ENCODE data around the gene SVEP1. TPM values are rescaled to one million over a fixed set of nuclear protein-coding genes. Genes with fewer than 3 reads are reported as not detected.
"Not testable (repeated sequence)": the region's sequence is repeated elsewhere in the genome, so short reads cannot be mapped to it uniquely, and the experiment has no call there.

Gene SVEP1
- total RNA-seq, 4 donors from 2014 or later, result 6.1 to 40.1 (median 17.3) TPM

DNA sequence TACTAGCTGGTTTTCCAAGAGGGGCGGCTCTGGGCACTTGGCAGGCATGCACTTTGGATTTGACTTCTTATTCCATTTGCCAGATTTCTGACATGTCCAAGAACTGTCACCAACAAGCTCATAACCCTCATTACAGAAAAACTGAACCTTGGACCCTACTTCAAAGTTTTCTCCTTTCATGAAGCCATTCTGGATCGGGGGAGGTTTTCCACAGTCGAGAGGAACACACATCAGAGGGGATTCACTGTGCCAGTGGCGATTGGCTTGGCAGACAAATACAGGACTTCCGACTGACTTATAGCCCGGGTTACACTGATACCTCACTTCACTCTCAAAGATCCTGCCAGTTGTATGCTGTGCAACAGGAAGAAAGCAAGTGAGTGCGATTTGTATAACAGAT is 170.9 kb downstream of the SVEP1 start:
- no peak for TF ChIP-seq POLR2A (IDR thresholded peaks at IDR 0.05)
- TF ChIP-seq, protein P1, sequence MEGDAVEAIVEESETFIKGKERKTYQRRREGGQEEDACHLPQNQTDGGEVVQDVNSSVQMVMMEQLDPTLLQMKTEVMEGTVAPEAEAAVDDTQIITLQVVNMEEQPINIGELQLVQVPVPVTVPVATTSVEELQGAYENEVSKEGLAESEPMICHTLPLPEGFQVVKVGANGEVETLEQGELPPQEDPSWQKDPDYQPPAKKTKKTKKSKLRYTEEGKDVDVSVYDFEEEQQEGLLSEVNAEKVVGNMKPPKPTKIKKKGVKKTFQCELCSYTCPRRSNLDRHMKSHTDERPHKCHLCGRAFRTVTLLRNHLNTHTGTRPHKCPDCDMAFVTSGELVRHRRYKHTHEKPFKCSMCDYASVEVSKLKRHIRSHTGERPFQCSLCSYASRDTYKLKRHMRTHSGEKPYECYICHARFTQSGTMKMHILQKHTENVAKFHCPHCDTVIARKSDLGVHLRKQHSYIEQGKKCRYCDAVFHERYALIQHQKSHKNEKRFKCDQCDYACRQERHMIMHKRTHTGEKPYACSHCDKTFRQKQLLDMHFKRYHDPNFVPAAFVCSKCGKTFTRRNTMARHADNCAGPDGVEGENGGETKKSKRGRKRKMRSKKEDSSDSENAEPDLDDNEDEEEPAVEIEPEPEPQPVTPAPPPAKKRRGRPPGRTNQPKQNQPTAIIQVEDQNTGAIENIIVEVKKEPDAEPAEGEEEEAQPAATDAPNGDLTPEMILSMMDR (IDR thresholded peaks at IDR 0.05), result no peak
- Histone ChIP-seq H3K4me1 (no peaks in the 10 kb centered on the region), H3K4me3 (no peak overlapping the region), H3K27ac (no peak overlapping the region), H3K36me3 (no peaks in the 10 kb centered on the region), H3K27me3 (no peaks in the 10 kb centered on the region), H3K9me3 (no peaks in the 10 kb centered on the region)
- no peak for DNase-seq

DNA sequence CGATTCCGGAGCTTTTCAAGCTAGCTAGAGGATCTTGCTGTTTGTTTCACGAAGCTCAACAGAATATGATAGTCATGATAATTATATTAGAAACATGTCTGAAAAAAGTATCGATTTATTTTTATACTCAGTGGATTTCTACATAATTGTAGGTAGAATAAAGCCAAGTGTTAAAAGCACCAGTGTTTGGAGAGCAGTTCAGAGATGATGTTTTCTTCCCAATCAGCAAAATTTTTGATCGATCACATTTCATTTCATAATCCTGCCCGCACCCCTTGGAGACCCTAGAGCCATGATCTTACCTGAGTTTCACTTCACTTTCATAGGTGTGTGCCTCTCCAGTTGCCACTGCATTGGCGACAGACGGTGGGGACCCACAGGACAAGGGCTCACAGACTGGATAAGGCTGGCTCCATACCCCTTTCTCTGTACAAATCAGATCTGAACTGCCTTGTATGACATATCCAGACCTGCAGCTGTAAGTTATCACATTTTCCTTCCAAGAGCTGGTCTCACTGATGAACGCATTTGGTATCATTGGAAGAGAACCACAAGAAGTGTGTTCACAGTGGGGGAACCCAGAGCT is 173.6 kb downstream of the SVEP1 start:
- TF ChIP-seq, protein P1 (IDR thresholded peaks at IDR 0.05), result no peak
- no peak for TF ChIP-seq POLR2A (IDR thresholded peaks at IDR 0.05)
- no peak for DNase-seq
- Histone ChIP-seq H3K9me3 (no peaks in the 10 kb centered on the region), H3K27me3 (no peaks in the 10 kb centered on the region), H3K4me3 (no peak overlapping the region), H3K36me3 (no peaks in the 10 kb centered on the region), H3K27ac (no peak overlapping the region), H3K4me1 (no peaks in the 10 kb centered on the region)

DNA sequence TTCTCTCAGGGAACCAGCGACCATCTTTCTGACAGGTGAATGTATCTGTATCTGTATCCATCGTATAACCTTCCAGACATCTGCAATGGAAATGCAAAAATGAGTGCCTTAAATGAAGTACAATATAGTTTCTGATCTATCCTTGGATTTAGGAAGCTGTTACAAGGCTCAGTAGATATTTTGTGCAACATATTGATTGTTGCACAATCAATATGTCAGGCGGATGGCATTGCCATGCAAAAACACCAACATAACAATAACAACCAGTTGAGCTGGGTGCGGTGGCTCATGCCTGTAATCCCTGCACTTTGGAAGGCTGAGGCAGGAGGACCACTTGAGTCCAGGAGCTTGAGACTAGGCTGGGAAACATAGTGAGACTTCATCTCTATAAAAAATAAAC is 175.1 kb downstream of the SVEP1 start:
- DNase-seq, result no peak
- Histone ChIP-seq H3K9me3 (no peaks in the 10 kb centered on the region), H3K4me1 (no peaks in the 10 kb centered on the region), H3K27ac (no peak overlapping the region), H3K36me3 (no peaks in the 10 kb centered on the region), H3K4me3 (no peak overlapping the region), H3K27me3 (no peaks in the 10 kb centered on the region)
- no peak for TF ChIP-seq POLR2A (IDR thresholded peaks at IDR 0.05)
- TF ChIP-seq, protein P1 (IDR thresholded peaks at IDR 0.05), result no peak

DNA sequence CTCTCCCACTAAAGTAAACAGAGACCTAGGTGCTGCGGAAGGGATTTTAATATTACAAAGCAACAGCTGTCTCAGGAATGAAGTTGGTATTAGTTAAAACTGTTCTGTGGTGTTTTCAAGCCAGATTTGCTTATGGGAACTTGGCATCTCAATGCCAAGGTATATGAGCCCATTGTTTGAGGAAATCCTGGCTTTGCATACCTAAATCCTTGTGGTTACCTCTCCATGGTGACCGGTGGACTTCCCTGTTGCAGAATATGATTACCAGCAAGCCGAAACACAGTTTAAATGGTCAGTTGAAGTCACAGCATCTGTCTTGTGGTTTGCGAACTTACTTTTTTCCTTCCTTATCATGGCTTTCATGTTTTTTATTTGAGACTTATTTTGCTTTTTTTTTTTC is 179.6 kb downstream of the SVEP1 start:
- H3K4me1 ChIP-seq, result no peaks in the 10 kb centered on the region
- no peak overlapping the region for H3K27ac ChIP-seq
- H3K9me3 ChIP-seq, result no peaks in the 10 kb centered on the region
- no peaks in the 10 kb centered on the region for H3K36me3 ChIP-seq
- DNase-seq, result no peak
- TF ChIP-seq, protein P1 (IDR thresholded peaks at IDR 0.05), result no peak
- no peak for TF ChIP-seq POLR2A (IDR thresholded peaks at IDR 0.05)
- H3K4me3 ChIP-seq, result no peak overlapping the region
- H3K27me3 ChIP-seq, result no peaks in the 10 kb centered on the region

DNA sequence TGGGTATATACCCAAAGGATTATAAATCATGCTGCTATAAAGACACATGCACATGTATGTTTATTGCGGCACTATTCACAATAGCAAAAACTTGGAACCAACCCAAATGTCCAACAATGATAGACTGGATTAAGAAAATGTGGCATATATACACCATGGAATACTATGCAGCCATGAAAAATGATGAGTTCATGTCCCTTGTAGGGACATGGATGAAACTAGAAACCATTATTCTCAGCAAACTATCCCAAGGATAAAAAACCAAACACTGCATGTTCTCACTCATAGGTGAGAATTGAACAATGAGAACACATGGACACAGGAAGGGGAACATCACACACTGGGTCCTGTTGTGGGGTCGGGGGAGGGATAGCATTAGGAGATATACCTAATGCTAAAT is 180.5 kb downstream of the SVEP1 start:
- not testable (repeated sequence) for H3K36me3 ChIP-seq, H3K27ac ChIP-seq, H3K4me3 ChIP-seq, H3K27me3 ChIP-seq, DNase-seq, H3K9me3 ChIP-seq, H3K4me1 ChIP-seq

DNA sequence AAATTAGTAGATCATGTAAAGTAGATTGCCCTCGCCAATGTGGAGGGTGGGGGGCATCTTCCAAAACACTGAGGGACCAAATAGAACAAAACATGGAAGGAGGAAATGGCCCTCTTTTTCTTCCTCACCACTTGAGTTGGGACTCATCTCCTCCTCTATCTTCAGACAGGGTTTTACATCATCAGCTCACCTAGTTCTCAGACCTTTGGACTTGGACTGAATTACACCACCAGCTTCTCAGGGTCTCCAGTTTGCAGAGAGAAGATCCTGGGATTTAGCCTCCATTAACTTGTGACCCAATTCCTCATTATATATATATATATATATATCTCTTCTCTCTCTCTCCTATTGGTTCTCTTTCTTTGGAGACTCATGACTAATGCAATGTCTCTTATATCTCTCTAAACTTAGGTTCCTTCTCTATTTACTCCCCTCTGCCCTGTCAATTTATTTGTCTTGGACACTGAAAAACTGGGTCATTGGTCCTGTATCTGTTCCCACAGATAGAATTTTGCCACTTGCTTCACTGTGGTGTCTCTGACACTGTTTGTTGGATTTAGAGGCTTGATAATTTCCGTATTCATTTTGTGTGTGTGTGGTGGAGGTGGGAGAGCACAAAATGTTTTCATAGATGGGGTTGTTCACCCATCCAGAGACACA is 187.6 kb downstream of the SVEP1 start:
- TF ChIP-seq, protein P1 (IDR thresholded peaks at IDR 0.05), result no peak
- TF ChIP-seq POLR2A (IDR thresholded peaks at IDR 0.05), result no peak
- H3K4me3 ChIP-seq, result no peak overlapping the region
- no peaks in the 10 kb centered on the region for H3K27me3 ChIP-seq
- no peaks in the 10 kb centered on the region for H3K9me3 ChIP-seq
- H3K4me1 ChIP-seq, result no peaks in the 10 kb centered on the region
- no peak for DNase-seq
- no peaks in the 10 kb centered on the region for H3K36me3 ChIP-seq
- H3K27ac ChIP-seq, result no peak overlapping the region

All from Peyer's patch (tissue), 4 donors.